Lung (tissue), 12 donors: ENCODE measurements around the gene SLC5A6. TPM values are rescaled to one million over a fixed set of nuclear protein-coding genes. Genes with fewer than 3 reads are reported as not detected.

Experiments used
- ATAC-seq: fragments of 200-7000 bp; cut with Tn5 transposase; one replicate; pipeline ENCODE4 v1.9.1; 2020; ENCODE audit warnings: moderate number of reproducible peaks; ENCODE audit not compliant: insufficient read depth, low FRiP score
- DNase-seq, 3 donors: peaks; one replicate each; pipeline ENCODE4 v3.0.0-alpha.2; 2013 to 2017
- H3K27ac ChIP-seq, 2 donors: one replicate each; pipeline ENCODE4 v1.5.1; 2013; ENCODE audit warnings: mild to moderate bottlenecking in 2 of 2, moderate library complexity in 2 of 2, control low read depth in 1 of 2, inconsistent platforms in 1 of 2, low read depth in 1 of 2, low read length in 1 of 2
- H3K27me3 ChIP-seq, 3 donors: one replicate each; pipeline ENCODE4 v1.5.1; 2013; ENCODE audit warnings: low read length in 2 of 3; ENCODE audit not compliant: control insufficient read depth in 3 of 3, insufficient read depth in 3 of 3
- H3K36me3 ChIP-seq, 4 donors: one replicate each; pipeline ENCODE4 v1.5.1; 2013; ENCODE audit warnings: low read length in 4 of 4, mild to moderate bottlenecking in 1 of 4, moderate library complexity in 1 of 4; ENCODE audit not compliant: control insufficient read depth in 4 of 4, insufficient read depth in 4 of 4
- H3K4me1 ChIP-seq, 5 donors: one replicate each; pipeline ENCODE4 v1.5.1; 2013; ENCODE audit warnings: low read length in 5 of 5, mild to moderate bottlenecking in 2 of 5, moderate library complexity in 1 of 5; ENCODE audit not compliant: control insufficient read depth in 5 of 5, insufficient read depth in 5 of 5
- H3K4me3 ChIP-seq: one replicate; pipeline ENCODE4 v1.5.1; 2013; ENCODE audit warnings: mild to moderate bottlenecking, control low read depth, moderate library complexity
- H3K9ac ChIP-seq, 2 donors: one replicate each; pipeline ENCODE4 v1.5.1; 2013; ENCODE audit warnings: low read length in 2 of 2, control low read depth in 1 of 2; ENCODE audit not compliant: insufficient read depth in 1 of 2
- H3K9me3 ChIP-seq, 4 donors: one replicate each; pipeline ENCODE4 v1.5.1; 2013; ENCODE audit warnings: low read length in 3 of 4, mild to moderate bottlenecking in 1 of 4, moderate library complexity in 1 of 4; ENCODE audit not compliant: control insufficient read depth in 4 of 4, insufficient read depth in 3 of 4
- CTCF ChIP-seq: IDR thresholded peaks from 2 replicates; pipeline ENCODE4 v1.5.1; 2012; ENCODE audit warnings: mild to moderate bottlenecking; ENCODE audit errors: control extremely low read depth, extremely low read depth
- WGBS, 2 donors: extraction: QIAGEN DNeasy Blood & Tissue Kit; methylation state at CpG; one replicate each; pipeline ENCODE4 v1.1.7; 2013; 5-methylcytosine and 5-hydroxymethylcytosine counted together
- polyA plus RNA-seq, 2 donors: library from polyadenylated mRNA; stranded (reverse); fragments of 200-250 nt; gene quantifications; one replicate each; pipeline ENCODE4 v1.2.1, GENCODE V29; 2013
- total RNA-seq, 2 donors: library from RNA; depleted of rRNA in 1 of 2; stranded (reverse); fragments of >200 nt in 1 of 2; gene quantifications; one replicate each; pipeline ENCODE4 v1.2.1, GENCODE V29; 2014 to 2021
- donor health status: control.
- donor health status: control.
- donor health status: Bipolar disorder and iron deficiency.
- donor health status: healthy.
- donor health status: DM: yes; HTN: yes; CAD: no.

The SLC5A6 gene
- total and polyA plus RNA-seq, 4 donors, result 12.1 to 33.1 (median 23.9) TPM

GRCh38 chr2:27236626-27237025 lies 24.6 kb upstream of the SLC5A6 start:
- no peak overlapping the region for H3K4me3 ChIP-seq
- no peak for ATAC-seq
- peaks cover 41 to 89% (median 51%) of the 10 kb centered on the region in 4 donors for H3K36me3 ChIP-seq
- no peaks in the 10 kb centered on the region for H3K9me3 ChIP-seq
- 92 to 93% methylated on average over 3 of the region's 3 CpGs for WGBS, 2 donors
- TF ChIP-seq CTCF, result no peak
- no peaks in the 10 kb centered on the region for H3K27me3 ChIP-seq
- H3K27ac ChIP-seq, result no peak overlapping the region
- no peak overlapping the region for H3K9ac ChIP-seq
- DNase-seq, result no peak
- no peaks in the 10 kb centered on the region for H3K4me1 ChIP-seq

- Histone ChIP-seq H3K4me3 (no peak overlapping the region), H3K4me1 (no peaks in the 10 kb centered on the region), H3K27ac (no peak overlapping the region), H3K27me3 (no peaks in the 10 kb centered on the region), H3K9me3 (no peaks in the 10 kb centered on the region), H3K9ac (no peak overlapping the region), H3K36me3 (peaks cover 44 to 86% (median 56%) of the 10 kb centered on the region in 4 donors)
- 96 to 97% methylated on average over 12 of the region's 12 CpGs for WGBS, 2 donors
- ATAC-seq, result no peak
- DNase-seq, result no peak
- no peak for TF ChIP-seq CTCF
Observed at GRCh38 chr2:27236136-27236535, 24.1 kb upstream of the SLC5A6 start.

- Histone ChIP-seq H3K9me3 (no peaks in the 10 kb centered on the region), H3K9ac (no peak overlapping the region), H3K27me3 (no peaks in the 10 kb centered on the region), H3K27ac (no peak overlapping the region), H3K4me1 (no peaks in the 10 kb centered on the region), H3K36me3 (peaks cover 40 to 71% (median 45%) of the 10 kb centered on the region in 4 donors), H3K4me3 (no peak overlapping the region)
- DNase-seq, result no peak
- ATAC-seq, result no peak
- WGBS, 2 donors, result 95 to 97% methylated on average over 14 of the region's 14 CpGs
- no peak for TF ChIP-seq CTCF
Observed at GRCh38 chr2:27233341-27233740, 21.3 kb upstream of the SLC5A6 start.

GRCh38 chr2:27231921-27232320 lies 19.9 kb upstream of the SLC5A6 start:
- TF ChIP-seq CTCF, result no peak

More at GRCh38 chr2:27231921-27232320, 19.9 kb upstream of the SLC5A6 start:
- H3K27ac ChIP-seq, result no peak overlapping the region
- 97% methylated on average over 13 of the region's 13 CpGs for WGBS, 2 donors
- DNase-seq (no peak), ATAC-seq (no peak)
- no peaks in the 10 kb centered on the region for H3K27me3 ChIP-seq
- H3K4me1 ChIP-seq, result no peaks in the 10 kb centered on the region
- no peaks in the 10 kb centered on the region for H3K9me3 ChIP-seq
- H3K36me3 ChIP-seq, result peaks cover 34 to 62% (median 38%) of the 10 kb centered on the region in 4 donors
- H3K4me3 ChIP-seq, result no peak overlapping the region
- no peak overlapping the region for H3K9ac ChIP-seq
